ENCODE measurements around the gene PPP1R27. TPM values are rescaled to one million over a fixed set of nuclear protein-coding genes. Genes with fewer than 3 reads are reported as not detected.

Gene PPP1R27
- total RNA-seq, 1 experiment from 2014 or later: not detected

DNA sequence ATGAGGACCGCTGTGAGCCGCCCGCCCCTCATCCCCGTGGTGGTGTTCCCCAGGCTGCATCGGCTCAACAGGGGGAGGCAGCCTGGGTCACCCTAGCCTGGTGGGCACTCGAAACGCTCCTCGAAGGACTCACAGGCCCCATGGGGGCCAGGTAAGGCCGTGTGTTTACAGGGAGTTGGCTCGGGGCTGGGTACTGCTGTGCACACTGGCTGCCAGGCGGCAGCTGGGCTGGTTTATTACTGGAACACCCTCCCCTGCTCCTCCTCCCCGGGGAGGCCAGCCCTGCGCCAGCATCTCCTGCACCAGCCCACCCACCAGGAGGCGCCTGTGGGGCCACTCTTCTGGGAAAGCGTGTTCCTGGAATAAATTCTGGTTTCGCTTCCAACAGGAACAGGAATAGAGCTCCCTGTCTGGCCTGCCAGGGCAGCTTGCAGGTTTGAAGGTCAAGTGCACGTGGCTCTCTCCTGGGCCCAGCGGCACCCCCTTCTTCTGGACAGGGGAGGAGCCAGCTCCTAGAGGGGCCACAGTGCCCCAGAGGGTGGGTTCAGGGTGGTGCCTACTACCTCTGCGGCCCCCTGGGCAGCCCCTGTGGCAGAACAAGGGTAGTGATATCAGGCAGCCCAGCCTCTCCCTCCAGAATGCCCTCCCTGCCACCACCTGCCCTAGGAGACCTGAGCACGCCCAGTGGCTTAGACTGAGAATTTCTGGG lies 13.1 kb downstream of the PPP1R27 start:
- Histone ChIP-seq H3K27ac (ENCODE audit: low read depth, low read length, poor library complexity, severe bottlenecking) (peak overlapping the region; percentile 62), H3K36me3 (ENCODE audit: insufficient read depth, low read length, poor library complexity, severe bottlenecking) (peaks cover 3% of the 10 kb centered on the region), H3K9me3 (ENCODE audit: low read depth, low read length, poor library complexity, severe bottlenecking) (no peaks in the 10 kb centered on the region), H3K4me1 (ENCODE audit: insufficient read depth, low read length, poor library complexity, severe bottlenecking) (peaks cover 11% of the 10 kb centered on the region), H3K27me3 (replicated peaks; ENCODE audit: insufficient read depth, low read depth, low read length, poor library complexity) (no peaks in the 10 kb centered on the region), H3K4me3 (ENCODE audit: low read depth, low read length, poor library complexity, severe bottlenecking) (no peak overlapping the region)
- POLR2A ChIA-PET (ENCODE audit: low non-redundant PET): interaction anchor here (0.6 to 0.7 kb wide), 2 partner anchors 15 to 54 kb away, joined by 3 read pairs; no protein-coding TSS in a partner anchor
- no TSS peak for BruUV-seq (replicated peaks)
- CTCF ChIA-PET: no interaction called here
- DNase-seq (ENCODE audit: low spot score): peak; percentile 92
- no peak for TF ChIP-seq EZH2 (IDR thresholded peaks at IDR 0.05; ENCODE audit: borderline replicate concordance, low read depth, low read length, poor library complexity, severe bottlenecking)
- TF ChIP-seq, protein P1, sequence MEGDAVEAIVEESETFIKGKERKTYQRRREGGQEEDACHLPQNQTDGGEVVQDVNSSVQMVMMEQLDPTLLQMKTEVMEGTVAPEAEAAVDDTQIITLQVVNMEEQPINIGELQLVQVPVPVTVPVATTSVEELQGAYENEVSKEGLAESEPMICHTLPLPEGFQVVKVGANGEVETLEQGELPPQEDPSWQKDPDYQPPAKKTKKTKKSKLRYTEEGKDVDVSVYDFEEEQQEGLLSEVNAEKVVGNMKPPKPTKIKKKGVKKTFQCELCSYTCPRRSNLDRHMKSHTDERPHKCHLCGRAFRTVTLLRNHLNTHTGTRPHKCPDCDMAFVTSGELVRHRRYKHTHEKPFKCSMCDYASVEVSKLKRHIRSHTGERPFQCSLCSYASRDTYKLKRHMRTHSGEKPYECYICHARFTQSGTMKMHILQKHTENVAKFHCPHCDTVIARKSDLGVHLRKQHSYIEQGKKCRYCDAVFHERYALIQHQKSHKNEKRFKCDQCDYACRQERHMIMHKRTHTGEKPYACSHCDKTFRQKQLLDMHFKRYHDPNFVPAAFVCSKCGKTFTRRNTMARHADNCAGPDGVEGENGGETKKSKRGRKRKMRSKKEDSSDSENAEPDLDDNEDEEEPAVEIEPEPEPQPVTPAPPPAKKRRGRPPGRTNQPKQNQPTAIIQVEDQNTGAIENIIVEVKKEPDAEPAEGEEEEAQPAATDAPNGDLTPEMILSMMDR (conservative IDR thresholded peaks at IDR 0.05; ENCODE audit: low read depth, low read length): peak; percentile 83
- intact Hi-C loops (cut with micrococcal nuclease; ENCODE audit: unreplicated experiment): no loop called here

DNA sequence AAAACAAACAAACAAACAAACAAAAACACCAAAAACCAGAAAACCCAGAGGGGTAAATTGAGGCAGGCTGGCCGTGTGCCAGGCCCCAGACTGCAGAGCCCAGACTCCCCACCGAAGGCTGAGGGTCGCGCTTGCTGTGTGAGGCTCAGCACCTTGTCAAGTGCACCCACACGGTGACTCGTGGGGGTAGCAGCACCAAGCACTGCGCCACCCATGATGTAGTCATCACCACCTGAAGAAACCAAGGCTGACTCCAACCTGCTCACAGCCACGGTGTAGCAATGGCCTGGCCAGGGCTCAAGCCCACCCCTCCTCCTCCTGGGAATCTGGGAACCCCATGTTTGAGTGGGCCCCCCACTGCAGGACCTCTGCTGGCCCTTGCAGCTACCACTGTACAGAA lies 13.7 kb downstream of the PPP1R27 start:
- H3K27me3 ChIP-seq (replicated peaks; ENCODE audit: insufficient read depth, low read depth, low read length, poor library complexity): no peaks in the 10 kb centered on the region
- BruUV-seq (replicated peaks): no TSS peak
- DNase-seq (ENCODE audit: low spot score): no peak
- ChIA-PET POLR2A (ENCODE audit: low non-redundant PET) (interaction anchor here (0.7 kb wide), 1 partner anchor 15 kb away, joined by 3 read pairs; no protein-coding TSS in a partner anchor), CTCF (no interaction called here)
- peaks cover 3% of the 10 kb centered on the region for H3K36me3 ChIP-seq (ENCODE audit: insufficient read depth, low read length, poor library complexity, severe bottlenecking)
- no peaks in the 10 kb centered on the region for H3K9me3 ChIP-seq (ENCODE audit: low read depth, low read length, poor library complexity, severe bottlenecking)
- no peak for TF ChIP-seq EZH2 (IDR thresholded peaks at IDR 0.05; ENCODE audit: borderline replicate concordance, low read depth, low read length, poor library complexity, severe bottlenecking)
- TF ChIP-seq, protein P1 (conservative IDR thresholded peaks at IDR 0.05; ENCODE audit: low read depth, low read length): no peak
- no peak overlapping the region for H3K27ac ChIP-seq (ENCODE audit: low read depth, low read length, poor library complexity, severe bottlenecking)
- intact Hi-C loops (cut with micrococcal nuclease; ENCODE audit: unreplicated experiment): no loop called here
- peaks cover 11% of the 10 kb centered on the region for H3K4me1 ChIP-seq (ENCODE audit: insufficient read depth, low read length, poor library complexity, severe bottlenecking)
- H3K4me3 ChIP-seq (ENCODE audit: low read depth, low read length, poor library complexity, severe bottlenecking): no peak overlapping the region

DNA sequence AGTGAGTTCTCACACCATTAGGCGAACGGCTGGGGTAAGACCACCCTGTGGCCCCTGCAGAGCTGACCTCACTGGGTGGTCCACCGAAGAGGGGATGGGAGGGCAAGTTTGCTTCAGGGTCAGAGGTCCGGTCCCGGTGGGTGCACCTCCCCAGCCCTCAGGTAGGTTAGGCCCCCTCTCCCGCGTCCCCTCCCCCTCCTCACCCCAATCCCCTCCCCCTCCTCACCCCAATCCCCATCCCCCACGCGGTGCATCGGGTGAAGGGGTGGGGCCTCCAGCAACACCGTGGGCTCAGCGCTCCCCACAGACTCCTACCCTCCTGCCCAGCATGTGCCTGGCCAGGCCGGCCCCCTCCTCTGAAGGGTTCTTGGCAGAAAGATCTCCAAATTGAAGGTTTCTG lies 15.1 kb downstream of the PPP1R27 start:
- intact Hi-C loops (cut with micrococcal nuclease; ENCODE audit: unreplicated experiment): no loop called here
- Histone ChIP-seq H3K27ac (ENCODE audit: low read depth, low read length, poor library complexity, severe bottlenecking) (no peak overlapping the region), H3K4me3 (ENCODE audit: low read depth, low read length, poor library complexity, severe bottlenecking) (no peak overlapping the region), H3K36me3 (ENCODE audit: insufficient read depth, low read length, poor library complexity, severe bottlenecking) (peaks cover 3% of the 10 kb centered on the region), H3K4me1 (ENCODE audit: insufficient read depth, low read length, poor library complexity, severe bottlenecking) (peaks cover 11% of the 10 kb centered on the region), H3K27me3 (replicated peaks; ENCODE audit: insufficient read depth, low read depth, low read length, poor library complexity) (no peaks in the 10 kb centered on the region), H3K9me3 (ENCODE audit: low read depth, low read length, poor library complexity, severe bottlenecking) (no peaks in the 10 kb centered on the region)
- BruUV-seq (replicated peaks): no TSS peak
- ChIA-PET POLR2A (ENCODE audit: low non-redundant PET) (no interaction called here), CTCF (no interaction called here)
- no peak for TF ChIP-seq EZH2 (IDR thresholded peaks at IDR 0.05; ENCODE audit: borderline replicate concordance, low read depth, low read length, poor library complexity, severe bottlenecking)
- TF ChIP-seq, protein P1 (conservative IDR thresholded peaks at IDR 0.05; ENCODE audit: low read depth, low read length): no peak
- DNase-seq (ENCODE audit: low spot score): no peak
